Activated CD8-positive, alpha-beta T cell treated with anti-CD3 and anti-CD28 coated beads for 36 hours (primary cell): ENCODE results near the gene WNT7B. TPM values are rescaled to one million over a fixed set of nuclear protein-coding genes. Genes with fewer than 3 reads are reported as not detected.

Source experiments
- ATAC-seq: fragments of 200-7000 bp; cut with Tn5 transposase; one replicate; pipeline ENCODE4 v1.10.0; 2021; ENCODE audit warnings: mild to moderate bottlenecking, moderate library complexity
- CTCF ChIA-PET: fragments of 350-600 bp; sonication (Branson Sonifier 250); formaldehyde crosslinking; loops from one replicate; lab custom pipeline; 2021; ENCODE audit warnings: antibody characterized with exemption; lab: Charles Lee
- POLR2A ChIA-PET: fragments of 350-600 bp; sonication (Branson Sonifier 250); formaldehyde crosslinking; loops from one replicate; lab custom pipeline; 2021; ENCODE audit warnings: antibody characterized with exemption; lab: Charles Lee
- DNase-seq: peaks from one replicate; pipeline ENCODE4 v3.0.0-alpha.2; 2020
- H3K27ac Mint-ChIP-seq: one replicate; pipeline ENCODE4 v1.8.0; 2021; ENCODE audit warnings: mild to moderate bottlenecking, mixed read lengths
- H3K27me3 Mint-ChIP-seq: one replicate; pipeline ENCODE4 v1.8.0; 2021; ENCODE audit warnings: mixed read lengths
- H3K36me3 Mint-ChIP-seq: one replicate; pipeline ENCODE4 v1.8.0; 2021; ENCODE audit warnings: low read depth, mixed read lengths
- H3K4me1 Mint-ChIP-seq: one replicate; pipeline ENCODE4 v1.8.0; 2021; ENCODE audit warnings: low read depth, mixed read lengths
- H3K4me3 Mint-ChIP-seq: one replicate; pipeline ENCODE4 v1.8.0; 2021; ENCODE audit warnings: mild to moderate bottlenecking, moderate library complexity, mixed read lengths
- H3K9me3 Mint-ChIP-seq: one replicate; pipeline ENCODE4 v1.8.0; 2021; ENCODE audit warnings: mixed read lengths
- CTCF ChIP-seq: fragments of 200-600 bp; IDR thresholded peaks from one replicate; pipeline ENCODE4 v1.8.0; 2022; ENCODE audit warnings: antibody characterized with exemption, mild to moderate bottlenecking
- intact Hi-C: fragments of 100-400 bp; cut with micrococcal nuclease; formaldehyde crosslinking; loops from one replicate; pipeline ENCODE4 v1.10.0; 2022
- total RNA-seq, 2 experiments: library from RNA; stranded (reverse); gene quantifications; one replicate each; pipeline ENCODE4 v1.2.3, GENCODE V29; 2021

WNT7B gene
- total RNA-seq, 2 experiments from 2014 or later, result not detected

GRCh38 chr22:45879552-45879949 lies 97.4 kb downstream of the WNT7B start:
- DNase-seq, result no peak
- no peaks in the 10 kb centered on the region for H3K36me3 Mint-ChIP-seq
- POLR2A ChIA-PET, result no interaction called here
- CTCF ChIA-PET, result no interaction called here
- no peak overlapping the region for H3K27ac Mint-ChIP-seq
- no peaks in the 10 kb centered on the region for H3K4me1 Mint-ChIP-seq
- peaks cover 29% of the 10 kb centered on the region for H3K27me3 Mint-ChIP-seq
- intact Hi-C loops, result no loop called here
- no peaks in the 10 kb centered on the region for H3K9me3 Mint-ChIP-seq
- H3K4me3 Mint-ChIP-seq, result no peak overlapping the region
- ATAC-seq, result no peak
- no peak for TF ChIP-seq CTCF

- no peak overlapping the region for H3K27ac Mint-ChIP-seq
- intact Hi-C loops, result no loop called here
- CTCF ChIA-PET, result interaction anchor here (2.4 kb wide), 1 partner anchor 15 kb away, joined by 14 read pairs; no protein-coding TSS in a partner anchor
Observed at GRCh38 chr22:45878901-45879551, 97.9 kb downstream of the WNT7B start.

GRCh38 chr22:45878051-45878781 lies 98.7 kb downstream of the WNT7B start:
- no peak for TF ChIP-seq CTCF
- DNase-seq (no peak), ATAC-seq (no peak)
- intact Hi-C loops, result no loop called here
- Mint-ChIP-seq H3K4me1 (no peaks in the 10 kb centered on the region), H3K9me3 (peaks cover 2% of the 10 kb centered on the region), H3K4me3 (no peak overlapping the region), H3K27me3 (peaks cover 24% of the 10 kb centered on the region), H3K36me3 (no peaks in the 10 kb centered on the region), H3K27ac (no peak overlapping the region)
- POLR2A ChIA-PET, result interaction anchor here (1.4 kb wide), 1 partner anchor 25 kb away, joined by 3 read pairs; no protein-coding TSS in a partner anchor
- CTCF ChIA-PET, result interaction anchor here (2.4 kb wide), 1 partner anchor 15 kb away, joined by 14 read pairs; no protein-coding TSS in a partner anchor

More at GRCh38 chr22:45878901-45879551, 97.9 kb downstream of the WNT7B start:
- peaks cover 29% of the 10 kb centered on the region for H3K27me3 Mint-ChIP-seq
- no peaks in the 10 kb centered on the region for H3K4me1 Mint-ChIP-seq
- ATAC-seq, result no peak
- H3K9me3 Mint-ChIP-seq, result no peaks in the 10 kb centered on the region
- no peak overlapping the region for H3K4me3 Mint-ChIP-seq
- POLR2A ChIA-PET, result interaction anchor here (1.4 kb wide), 1 partner anchor 26 kb away, joined by 3 read pairs; no protein-coding TSS in a partner anchor
- H3K36me3 Mint-ChIP-seq, result no peaks in the 10 kb centered on the region
- no peak for DNase-seq
- TF ChIP-seq CTCF, result no peak

- Mint-ChIP-seq H3K9me3 (peaks cover 7% of the 10 kb centered on the region), H3K27ac (no peak overlapping the region), H3K27me3 (peaks cover 25% of the 10 kb centered on the region), H3K4me3 (no peak overlapping the region), H3K36me3 (no peaks in the 10 kb centered on the region), H3K4me1 (no peaks in the 10 kb centered on the region)
- ChIA-PET CTCF (interaction anchor here (2.4 kb wide), 1 partner anchor 14 kb away, joined by 14 read pairs; no protein-coding TSS in a partner anchor), POLR2A (interaction anchor here (1.4 kb wide), 1 partner anchor 24 kb away, joined by 3 read pairs; no protein-coding TSS in a partner anchor)
- no peak for TF ChIP-seq CTCF
- DNase-seq (no peak), ATAC-seq (no peak)
- intact Hi-C loops, result no loop called here
Observed at GRCh38 chr22:45877651-45878050, 99.3 kb downstream of the WNT7B start.

GRCh38 chr22:45877036-45877380 lies 100.0 kb downstream of the WNT7B start:
- no peaks in the 10 kb centered on the region for H3K4me1 Mint-ChIP-seq
- TF ChIP-seq CTCF, result no peak
- CTCF ChIA-PET, result interaction anchor here (2.4 kb wide), 1 partner anchor 13 kb away, joined by 14 read pairs; no protein-coding TSS in a partner anchor
- POLR2A ChIA-PET, result no interaction called here
- no peak for DNase-seq
- no peaks in the 10 kb centered on the region for H3K36me3 Mint-ChIP-seq
- peaks cover 8% of the 10 kb centered on the region for H3K9me3 Mint-ChIP-seq
- intact Hi-C loops, result no loop called here
- H3K4me3 Mint-ChIP-seq, result no peak overlapping the region
- peaks cover 19% of the 10 kb centered on the region for H3K27me3 Mint-ChIP-seq
- no peak for ATAC-seq
- no peak overlapping the region for H3K27ac Mint-ChIP-seq
